HEK293 (cell line): ENCODE data around the gene SLC16A10.

Experiments used
- KLF16 ChIP-seq: fragments of 450-650 bp; formaldehyde crosslinking; IDR thresholded peaks from 2 replicates; pipeline ENCODE4 v1.5.1; 2017; ENCODE audit warnings: missing biosample characterization, missing genetic modification characterization
- ZNF10 ChIP-seq: fragments of 450-650 bp; formaldehyde crosslinking; IDR thresholded peaks from 2 replicates; pipeline ENCODE4 v1.5.1; 2017; ENCODE audit warnings: missing biosample characterization, missing genetic modification characterization
- ZNF274 ChIP-seq, 2 experiments: fragments of 200-500 bp in 1 of 2; fragments of 450-650 bp in 1 of 2; sonication (Bioruptor generic) in 1 of 2; formaldehyde crosslinking in 1 of 2; IDR thresholded peaks; 2 replicates each; pipeline versions ENCODE4 v1.5.1 to v1.6.1; 2014 to 2016; ENCODE audit warnings: borderline replicate concordance in 1 of 2, inconsistent platforms in 1 of 2, low read length in 1 of 2, missing biosample characterization in 1 of 2, missing genetic modification characterization in 1 of 2
- ZNF48 ChIP-seq: fragments of 450-650 bp; formaldehyde crosslinking; IDR thresholded peaks from 2 replicates; pipeline ENCODE4 v1.5.1; 2016; ENCODE audit warnings: missing biosample characterization, missing genetic modification characterization
- ZNF645 ChIP-seq: fragments of 450-650 bp; formaldehyde crosslinking; IDR thresholded peaks from 2 replicates; pipeline ENCODE4; 2016; ENCODE audit warnings: missing biosample characterization, missing genetic modification characterization

- TF ChIP-seq ZNF274 (IDR thresholded peaks at IDR 0.05; ENCODE audit: low read length) (no peak), ZNF274 (tag by site-specific recombination; IDR thresholded peaks at IDR 0.05; ENCODE audit: borderline replicate concordance) (no peak), ZNF48 (no peak), ZNF10 (tag by site-specific recombination) (no peak), KLF16 (tag by site-specific recombination) (no peak), ZNF645 (no peak)
Observed at GRCh38 chr6:111243095-111243494, 155.8 kb downstream of the SLC16A10 start.
